Stimulated activated CD4-positive, alpha-beta T cell treated with anti-CD3 and anti-CD28 coated beads, Interleukin-2, amount 100 ng/mL, for 24 hours (primary cell): ENCODE measurements around the gene MCCD1.

ENCODE experiments used
- DNase-seq, 2 donors: peaks; one replicate each; pipeline ENCODE4 v3.0.0-alpha.2; 2020

Gene MCCD1

GRCh38 chr6:31573239-31574105 is 44.7 kb downstream of the MCCD1 start:
- DNase-seq: peak in 1 of 2 donors; percentile 37

DNA sequence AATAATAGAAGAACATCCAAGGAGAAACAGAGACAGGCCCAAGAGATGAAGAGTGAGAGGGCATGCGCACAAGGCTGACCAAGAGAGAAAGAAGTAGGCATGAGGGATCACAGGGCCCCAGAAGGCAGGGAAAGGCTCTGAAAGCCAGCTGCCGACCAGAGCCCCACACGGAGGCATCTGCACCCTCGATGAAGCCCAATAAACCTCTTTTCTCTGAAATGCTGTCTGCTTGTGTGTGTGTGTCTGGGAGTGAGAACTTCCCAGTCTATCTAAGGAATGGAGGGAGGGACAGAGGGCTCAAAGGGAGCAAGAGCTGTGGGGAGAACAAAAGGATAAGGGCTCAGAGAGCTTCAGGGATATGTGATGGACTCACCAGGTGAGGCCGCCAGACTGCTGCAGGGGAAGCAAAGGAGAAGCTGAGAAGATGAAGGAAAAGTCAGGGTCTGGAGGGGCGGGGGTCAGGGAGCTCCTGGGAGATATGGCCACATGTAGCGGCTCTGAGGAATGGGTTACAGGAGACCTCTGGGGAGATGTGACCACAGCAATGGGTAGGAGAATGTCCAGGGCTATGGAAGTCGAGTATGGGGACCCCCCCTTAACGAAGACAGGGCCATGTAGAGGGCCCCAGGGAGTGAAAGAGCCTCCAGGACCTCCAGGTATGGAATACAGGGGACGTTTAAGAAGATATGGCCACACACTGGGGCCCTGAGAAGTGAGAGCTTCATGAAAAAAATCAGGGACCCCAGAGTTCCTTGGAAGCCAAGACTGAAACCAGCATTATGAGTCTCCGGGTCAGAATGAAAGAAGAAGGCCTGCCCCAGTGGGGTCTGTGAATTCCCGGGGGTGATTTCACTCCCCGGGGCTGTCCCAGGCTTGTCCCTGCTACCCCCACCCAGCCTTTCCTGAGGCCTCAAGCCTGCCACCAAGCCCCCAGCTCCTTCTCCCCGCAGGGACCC is 45.6 kb downstream of the MCCD1 start:
- peak; percentile 62 to 72 for DNase-seq

GRCh38 chr6:31575335-31575901 is 46.7 kb downstream of the MCCD1 start, which contains the start of gene TNF:
TSS of gene TNF (plus strand) at chr6:31575565. CDS start at chr6:31575742, 177 bp downstream.
- peak; percentile 86 to 91 for DNase-seq

DNA sequence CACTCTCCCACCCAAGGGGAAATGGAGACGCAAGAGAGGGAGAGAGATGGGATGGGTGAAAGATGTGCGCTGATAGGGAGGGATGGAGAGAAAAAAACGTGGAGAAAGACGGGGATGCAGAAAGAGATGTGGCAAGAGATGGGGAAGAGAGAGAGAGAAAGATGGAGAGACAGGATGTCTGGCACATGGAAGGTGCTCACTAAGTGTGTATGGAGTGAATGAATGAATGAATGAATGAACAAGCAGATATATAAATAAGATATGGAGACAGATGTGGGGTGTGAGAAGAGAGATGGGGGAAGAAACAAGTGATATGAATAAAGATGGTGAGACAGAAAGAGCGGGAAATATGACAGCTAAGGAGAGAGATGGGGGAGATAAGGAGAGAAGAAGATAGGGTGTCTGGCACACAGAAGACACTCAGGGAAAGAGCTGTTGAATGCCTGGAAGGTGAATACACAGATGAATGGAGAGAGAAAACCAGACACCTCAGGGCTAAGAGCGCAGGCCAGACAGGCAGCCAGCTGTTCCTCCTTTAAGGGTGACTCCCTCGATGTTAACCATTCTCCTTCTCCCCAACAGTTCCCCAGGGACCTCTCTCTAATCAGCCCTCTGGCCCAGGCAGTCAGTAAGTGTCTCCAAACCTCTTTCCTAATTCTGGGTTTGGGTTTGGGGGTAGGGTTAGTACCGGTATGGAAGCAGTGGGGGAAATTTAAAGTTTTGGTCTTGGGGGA is 47.4 kb downstream of the MCCD1 start:
- no peak for DNase-seq

DNA sequence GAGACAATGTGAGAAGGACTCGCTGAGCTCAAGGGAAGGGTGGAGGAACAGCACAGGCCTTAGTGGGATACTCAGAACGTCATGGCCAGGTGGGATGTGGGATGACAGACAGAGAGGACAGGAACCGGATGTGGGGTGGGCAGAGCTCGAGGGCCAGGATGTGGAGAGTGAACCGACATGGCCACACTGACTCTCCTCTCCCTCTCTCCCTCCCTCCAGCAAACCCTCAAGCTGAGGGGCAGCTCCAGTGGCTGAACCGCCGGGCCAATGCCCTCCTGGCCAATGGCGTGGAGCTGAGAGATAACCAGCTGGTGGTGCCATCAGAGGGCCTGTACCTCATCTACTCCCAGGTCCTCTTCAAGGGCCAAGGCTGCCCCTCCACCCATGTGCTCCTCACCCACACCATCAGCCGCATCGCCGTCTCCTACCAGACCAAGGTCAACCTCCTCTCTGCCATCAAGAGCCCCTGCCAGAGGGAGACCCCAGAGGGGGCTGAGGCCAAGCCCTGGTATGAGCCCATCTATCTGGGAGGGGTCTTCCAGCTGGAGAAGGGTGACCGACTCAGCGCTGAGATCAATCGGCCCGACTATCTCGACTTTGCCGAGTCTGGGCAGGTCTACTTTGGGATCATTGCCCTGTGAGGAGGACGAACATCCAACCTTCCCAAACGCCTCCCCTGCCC is 48.3 kb downstream of the MCCD1 start:
- peak; percentile 64 to 70 for DNase-seq

- DNase-seq: no peak
These were observed 48.8 kb downstream of the MCCD1 start for GRCh38 chr6:31577579-31577966.

DNA sequence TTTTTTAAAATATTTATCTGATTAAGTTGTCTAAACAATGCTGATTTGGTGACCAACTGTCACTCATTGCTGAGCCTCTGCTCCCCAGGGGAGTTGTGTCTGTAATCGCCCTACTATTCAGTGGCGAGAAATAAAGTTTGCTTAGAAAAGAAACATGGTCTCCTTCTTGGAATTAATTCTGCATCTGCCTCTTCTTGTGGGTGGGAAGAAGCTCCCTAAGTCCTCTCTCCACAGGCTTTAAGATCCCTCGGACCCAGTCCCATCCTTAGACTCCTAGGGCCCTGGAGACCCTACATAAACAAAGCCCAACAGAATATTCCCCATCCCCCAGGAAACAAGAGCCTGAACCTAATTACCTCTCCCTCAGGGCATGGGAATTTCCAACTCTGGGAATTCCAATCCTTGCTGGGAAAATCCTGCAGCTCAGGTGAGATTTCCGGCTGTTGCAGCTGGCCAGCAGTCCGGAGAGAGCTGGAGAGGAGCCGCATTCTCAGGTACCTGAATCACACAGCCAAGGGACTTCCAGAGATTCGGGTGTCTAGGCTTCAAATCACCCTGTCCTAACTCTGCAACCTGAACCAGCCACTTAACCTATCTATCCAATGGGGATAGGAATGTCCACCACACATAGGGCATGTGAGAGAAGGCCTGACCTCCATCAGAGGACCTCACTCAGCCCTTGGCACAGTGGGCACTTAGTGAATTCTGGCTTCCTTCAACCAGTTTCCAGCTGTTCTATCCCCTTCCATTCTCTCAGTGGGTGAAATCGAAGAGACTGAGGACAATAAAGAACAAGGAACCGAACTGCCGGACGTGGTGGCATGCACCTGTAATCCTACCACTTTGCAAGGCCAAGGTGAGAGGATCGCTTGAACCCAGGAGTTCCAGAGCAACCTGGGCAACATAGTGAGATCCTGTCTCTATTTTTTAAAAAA is 49.7 kb downstream of the MCCD1 start:
- peak; percentile 21 to 61 for DNase-seq

DNA sequence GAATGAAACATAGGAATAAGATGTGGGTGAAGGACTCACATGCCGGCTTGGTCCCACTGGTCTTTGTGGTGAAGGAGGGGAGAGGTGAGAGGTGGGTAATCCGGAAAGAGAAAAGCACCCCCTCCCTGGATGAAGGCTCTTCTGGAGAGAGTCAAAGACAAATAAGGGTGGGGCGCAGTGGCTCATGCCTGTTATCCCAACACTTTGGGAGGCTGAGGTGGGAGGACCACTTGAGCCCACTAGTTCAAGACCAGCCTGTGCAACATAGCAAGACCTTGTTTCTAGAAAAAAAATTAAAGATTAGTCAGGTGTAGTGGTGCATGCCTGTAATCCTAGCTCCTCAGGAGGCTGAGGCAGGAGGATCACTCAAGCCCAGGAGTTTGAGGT is 50.4 kb downstream of the MCCD1 start:
- peak in 1 of 2 donors; percentile 36 for DNase-seq
